CD4-positive, alpha-beta T cell (primary cell): ENCODE measurements around the gene PHF12. TPM values are rescaled to one million over a fixed set of nuclear protein-coding genes. Genes with fewer than 3 reads are reported as not detected.

Experiments used
- ATAC-seq: fragments of 200-7000 bp; cut with Tn5 transposase; one replicate; pipeline ENCODE4 v1.10.0; 2022; ENCODE audit warnings: mild to moderate bottlenecking; ENCODE audit not compliant: poor library complexity
- CTCF ChIA-PET: fragments of 350-600 bp; sonication (Branson Sonifier 250); formaldehyde crosslinking; loops from one replicate; lab custom pipeline; 2021; ENCODE audit warnings: antibody characterized with exemption, inconsistent platforms; lab: Charles Lee
- POLR2A ChIA-PET: fragments of 350-600 bp; sonication (Branson Sonifier 250); formaldehyde crosslinking; loops from one replicate; lab custom pipeline; 2021; ENCODE audit warnings: antibody characterized with exemption, inconsistent platforms; lab: Charles Lee
- DNase-seq, 14 experiments: peaks; one replicate each; pipeline ENCODE4 v3.0.0-alpha.2; 2013 to 2020; ENCODE audit warnings: mixed read lengths in 2 of 14
- H3K27ac ChIP-seq, 2 donors: one replicate each; pipeline versions ENCODE4 v1.5.1 to v1.7.0; 2013; ENCODE audit warnings: low read length in 2 of 2, low read depth in 1 of 2, mild to moderate bottlenecking in 1 of 2
- H3K27me3 ChIP-seq, 2 experiments: 1 replicate in 1 of 2; 2 replicates in 1 of 2; pipeline versions ENCODE4 v1.6.1 to v1.7.0; 2013; ENCODE audit warnings: low read length in 2 of 2, control low read depth in 1 of 2, mild to moderate bottlenecking in 1 of 2, moderate library complexity in 1 of 2; ENCODE audit not compliant: insufficient read depth in 2 of 2, control insufficient read depth in 1 of 2
- H3K36me3 ChIP-seq: one replicate; pipeline ENCODE4 v1.6.1; 2013; ENCODE audit warnings: low read length, control low read depth; ENCODE audit not compliant: insufficient read depth
- H3K4me1 ChIP-seq: one replicate; pipeline ENCODE4 v1.6.1; 2013; ENCODE audit warnings: low read length, control low read depth; ENCODE audit not compliant: insufficient read depth
- H3K4me3 ChIP-seq: one replicate; pipeline ENCODE4 v1.5.1; 2013; ENCODE audit warnings: mild to moderate bottlenecking, low read length, moderate library complexity
- H3K9me3 ChIP-seq, 2 experiments: 1 replicate in 1 of 2; 2 replicates in 1 of 2; pipeline versions ENCODE4 v1.6.1 to v1.7.0; 2013; ENCODE audit warnings: low read length in 2 of 2, mild to moderate bottlenecking in 2 of 2, control low read depth in 1 of 2, moderate library complexity in 1 of 2; ENCODE audit not compliant: control insufficient read depth in 1 of 2, insufficient read depth in 1 of 2
- H3K27ac Mint-ChIP-seq: one replicate; pipeline ENCODE4 v1.8.0; 2020; ENCODE audit warnings: mixed read lengths
- H3K27me3 Mint-ChIP-seq: one replicate; pipeline ENCODE4 v1.8.0; 2021; ENCODE audit warnings: mixed read lengths
- H3K36me3 Mint-ChIP-seq: one replicate; pipeline ENCODE4 v1.8.0; 2021; ENCODE audit warnings: low read depth, mixed read lengths
- H3K4me1 Mint-ChIP-seq: one replicate; pipeline ENCODE4 v1.8.0; 2021; ENCODE audit warnings: low read depth, mixed read lengths
- H3K4me3 Mint-ChIP-seq: one replicate; pipeline ENCODE4 v1.8.0; 2020; ENCODE audit warnings: mild to moderate bottlenecking, mixed read lengths
- H3K9me3 Mint-ChIP-seq: one replicate; pipeline ENCODE4 v1.8.0; 2020; ENCODE audit warnings: mixed read lengths
- CTCF ChIP-seq: fragments of 200-600 bp; IDR thresholded peaks from one replicate; pipeline ENCODE4 v1.8.0; 2022; ENCODE audit warnings: antibody characterized with exemption, mild to moderate bottlenecking
- intact Hi-C, 2 experiments: fragments of 100-400 bp; cut with DNase I in 1 of 2; cut with micrococcal nuclease in 1 of 2; formaldehyde crosslinking; loops; one replicate each; pipeline versions ENCODE4 v1.15.1 to v1.9.0; 2023 to 2025; cut with DNase I, micrococcal nuclease
- total RNA-seq, 174 experiments: library from RNA in 2 of 174; stranded (reverse) in 2 of 174; gene quantifications; one replicate each; pipeline ENCODE4 v1.2.3 and lab custom pipeline; 2021 to 2026

PHF12 gene
- total RNA-seq, 2 experiments from 2014 or later, result 232 to 247 TPM

GRCh38 chr17:28899212-28899815, 52.0 kb downstream of the PHF12 start:
- peak overlapping the region; percentile 93 for H3K4me3 Mint-ChIP-seq
- no peak overlapping the region for H3K4me3 ChIP-seq
- CTCF ChIA-PET, result interaction anchor here (0.8 to 2.2 kb wide), 3 partner anchors 54 to 172 kb away, joined by 3 to 9 read pairs (median 4); no protein-coding TSS in a partner anchor
- H3K36me3 Mint-ChIP-seq, result peaks cover 35% of the 10 kb centered on the region
- no peaks in the 10 kb centered on the region for H3K9me3 Mint-ChIP-seq
- no peak for TF ChIP-seq CTCF
- H3K4me1 Mint-ChIP-seq, result peaks cover 59% of the 10 kb centered on the region
- H3K27ac Mint-ChIP-seq, result peak overlapping the region; percentile 95
- H3K27ac ChIP-seq, result no peak overlapping the region
- POLR2A ChIA-PET, result interaction anchor here (1.9 to 4.1 kb wide), 3 partner anchors 44 to 53 kb away, joined by 6 to 37 read pairs (median 22); partner anchors contain the start of genes ERAL1 and PHF12
- no peak for ATAC-seq
- peaks cover 14% of the 10 kb centered on the region for H3K36me3 ChIP-seq
- H3K4me1 ChIP-seq, result peaks cover 63% of the 10 kb centered on the region
- H3K27me3 Mint-ChIP-seq, result no peaks in the 10 kb centered on the region
- no peaks in the 10 kb centered on the region for H3K27me3 ChIP-seq
- intact Hi-C loops, result no loop called here
- DNase-seq, result no peak
- H3K9me3 ChIP-seq, result no peaks in the 10 kb centered on the region

DNA sequence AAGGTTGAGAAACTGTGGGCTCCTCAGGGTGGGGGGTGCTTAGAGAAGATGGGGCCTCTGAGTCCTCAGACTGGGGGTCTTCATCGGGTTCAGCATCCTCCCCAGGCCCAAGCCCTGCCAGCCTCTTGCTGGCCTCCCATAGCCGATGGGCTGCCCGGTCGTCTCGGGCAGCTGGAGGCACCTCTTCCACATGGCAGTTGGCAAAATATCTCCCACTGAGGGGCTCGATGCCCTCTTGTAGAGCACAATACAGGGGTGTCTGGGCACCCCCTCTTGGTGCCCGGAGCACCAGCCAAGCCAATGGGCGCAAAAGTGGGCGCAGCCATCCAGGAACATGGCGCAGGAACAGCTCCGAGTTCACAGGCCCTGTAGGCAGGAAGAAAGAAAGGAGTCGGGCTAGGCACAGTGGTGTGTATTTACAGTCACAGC, 52.8 kb downstream of the PHF12 start:
- H3K4me1 Mint-ChIP-seq, result peaks cover 65% of the 10 kb centered on the region
- no peak for DNase-seq
- H3K36me3 Mint-ChIP-seq, result peaks cover 39% of the 10 kb centered on the region
- CTCF ChIA-PET, result interaction anchor here (0.8 to 3.3 kb wide), 5 partner anchors 54 to 172 kb away, joined by 3 to 11 read pairs (median 5); partner anchors contain the start of gene PHF12
- TF ChIP-seq CTCF, result no peak
- Histone ChIP-seq H3K4me3 (no peak overlapping the region), H3K27me3 (no peaks in the 10 kb centered on the region), H3K9me3 (no peaks in the 10 kb centered on the region), H3K27ac (peak overlapping the region; percentile 86 to 87), H3K4me1 (peaks cover 70% of the 10 kb centered on the region), H3K36me3 (peaks cover 14% of the 10 kb centered on the region)
- no peaks in the 10 kb centered on the region for H3K27me3 Mint-ChIP-seq
- no peaks in the 10 kb centered on the region for H3K9me3 Mint-ChIP-seq
- POLR2A ChIA-PET, result interaction anchor here (1.0 to 4.1 kb wide), 12 partner anchors 13 to 187 kb away, joined by 3 to 37 read pairs (median 10); partner anchors contain the start of genes ERAL1, FAM222B, PHF12 and PROCA1
- ATAC-seq, result no peak
- H3K4me3 Mint-ChIP-seq, result peak overlapping the region; percentile 93
- intact Hi-C loops, result no loop called here
- peak overlapping the region; percentile 95 for H3K27ac Mint-ChIP-seq

- H3K27me3 Mint-ChIP-seq, result no peaks in the 10 kb centered on the region
- ATAC-seq, result no peak
- no peak for TF ChIP-seq CTCF
- Histone ChIP-seq H3K9me3 (no peaks in the 10 kb centered on the region), H3K4me1 (peaks cover 70% of the 10 kb centered on the region), H3K27ac (peak overlapping the region; percentile 86 to 87), H3K27me3 (no peaks in the 10 kb centered on the region), H3K4me3 (peak overlapping the region; percentile 83), H3K36me3 (peaks cover 14% of the 10 kb centered on the region)
- H3K4me1 Mint-ChIP-seq, result peaks cover 65% of the 10 kb centered on the region
- peaks cover 40% of the 10 kb centered on the region for H3K36me3 Mint-ChIP-seq
- ChIA-PET CTCF (interaction anchor here (0.7 to 3.3 kb wide), 7 partner anchors 54 to 171 kb away, joined by 3 to 11 read pairs (median 5); partner anchors contain the start of genes NEK8 and PHF12), POLR2A (interaction anchor here (1.0 to 4.1 kb wide), 16 partner anchors 13 to 396 kb away, joined by 3 to 37 read pairs (median 8); partner anchors contain the start of genes ERAL1, FAM222B, NEK8 and NUFIP2)
- intact Hi-C loops, result loop anchor here (2.0 kb wide), 3 partner anchors 41 to 169 kb away; partner anchors contain the start of gene NEK8 (in 1 of the 2)
- DNase-seq, result peak in 6 of 14 experiments; percentile 11 to 63 (median 42)
- H3K9me3 Mint-ChIP-seq, result no peaks in the 10 kb centered on the region
- peak overlapping the region; percentile 93 for H3K4me3 Mint-ChIP-seq
- H3K27ac Mint-ChIP-seq, result peak overlapping the region; percentile 95
Measured at GRCh38 chr17:28897769-28898526, 53.4 kb downstream of the PHF12 start.
